GM18499 (cell line): Measurements from ENCODE around the gene ANKRD62.

Source experiments
- ATAC-seq: cut with Tn5 transposase; IDR thresholded peaks from one replicate; pipeline ENCODE4 v1.9.1; 2021; ENCODE audit warnings: moderate number of reproducible peaks; ENCODE audit not compliant: insufficient read depth, unreplicated experiment

Gene ANKRD62

GRCh38 chr18:12162786-12163185, 69.1 kb downstream of the ANKRD62 start:
- ATAC-seq = no peak

GRCh38 chr18:12165038-12165768, 71.6 kb downstream of the ANKRD62 start:
- no peak for ATAC-seq
